NCI-H1105 (cell line): Measurements from ENCODE around the gene HOXA11.

Experiments
- DNase-seq: peaks from one replicate; lab custom pipeline; 2025; lab: John Stamatoyannopoulos, UW

The HOXA11 gene

DNA sequence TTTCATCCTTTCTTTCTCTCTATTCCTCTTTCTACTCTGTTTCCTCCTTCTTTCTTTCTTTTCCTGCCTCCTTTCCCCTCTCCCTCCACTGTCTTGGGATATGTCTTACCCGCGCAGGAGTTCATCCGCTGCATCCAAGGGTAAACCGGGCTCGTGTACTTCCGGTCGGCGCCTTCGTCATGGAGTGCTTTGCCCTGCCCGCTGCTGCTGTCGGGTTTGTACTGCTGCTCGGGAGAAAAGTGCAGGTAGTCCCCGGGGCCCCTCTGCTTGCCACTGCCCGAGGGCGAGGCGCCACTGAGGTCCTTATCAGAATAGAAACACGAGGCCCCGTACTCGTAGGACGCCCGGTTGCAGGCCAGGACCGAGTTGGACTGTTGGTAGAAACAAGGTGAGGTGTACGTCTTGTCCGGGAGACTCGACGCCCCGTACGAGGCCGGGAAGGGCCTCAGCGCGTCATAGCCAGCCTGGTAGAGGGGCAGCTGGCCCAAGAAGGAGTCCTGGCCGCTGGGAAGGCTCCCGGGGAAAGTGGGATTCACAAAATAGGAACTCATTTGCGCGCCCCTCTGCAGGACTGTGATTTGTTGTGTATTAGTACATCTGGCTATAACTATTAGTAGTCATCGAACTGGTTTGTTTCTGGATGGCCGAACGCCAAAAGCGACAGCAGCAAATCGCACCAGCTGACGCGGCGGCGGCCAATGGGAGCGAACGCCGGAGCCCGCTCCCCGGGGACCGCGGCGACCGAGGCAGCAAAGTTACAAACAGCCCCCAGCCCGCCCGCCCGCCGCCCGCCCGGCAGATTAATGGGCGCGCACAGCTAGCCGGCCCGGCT is 37.6 kb downstream of the HOXA11 start, which contains the start of gene HOXA6:
Gene HOXA6 (minus strand): TSS at position 576 of the 832 bp plus-strand sequence. CDS start 25 bp downstream, at position 551.
- peak; percentile 80 for DNase-seq

DNA sequence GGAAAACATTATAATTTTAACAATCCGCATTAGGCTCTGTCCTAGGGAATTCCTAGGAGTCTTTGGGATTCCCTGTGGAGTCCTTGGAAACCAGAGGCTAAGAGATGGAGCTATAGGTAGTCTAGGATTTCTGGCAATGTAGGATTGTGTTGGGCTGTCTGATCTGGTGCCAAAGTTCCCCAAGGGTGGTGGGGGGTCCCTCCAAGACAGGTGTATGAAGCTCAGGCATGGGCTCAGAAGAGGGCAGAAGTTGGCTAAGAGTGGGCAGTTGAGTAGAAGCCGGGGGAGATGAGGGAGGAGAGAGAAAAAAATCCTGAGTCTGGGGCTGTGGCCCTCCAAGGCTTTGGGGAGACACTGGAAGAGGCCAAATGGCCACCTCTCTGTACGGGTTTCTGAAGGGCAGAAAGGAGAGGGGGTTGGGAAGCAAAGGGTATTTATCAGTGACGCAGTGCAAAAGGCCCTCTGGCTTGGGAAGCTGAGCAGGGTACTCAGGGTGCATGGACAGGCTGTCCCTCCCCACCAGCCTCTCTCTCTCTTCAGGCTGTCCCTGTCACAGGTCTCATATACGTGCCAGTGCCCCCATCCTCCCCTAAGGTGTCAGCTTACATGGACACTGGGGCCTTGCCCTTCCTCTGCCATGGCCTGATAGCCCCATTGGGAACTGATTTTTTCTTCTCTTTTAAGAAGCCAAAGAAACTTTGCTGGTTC is 38.4 kb downstream of the HOXA11 start:
- peak; percentile 20 for DNase-seq

DNA sequence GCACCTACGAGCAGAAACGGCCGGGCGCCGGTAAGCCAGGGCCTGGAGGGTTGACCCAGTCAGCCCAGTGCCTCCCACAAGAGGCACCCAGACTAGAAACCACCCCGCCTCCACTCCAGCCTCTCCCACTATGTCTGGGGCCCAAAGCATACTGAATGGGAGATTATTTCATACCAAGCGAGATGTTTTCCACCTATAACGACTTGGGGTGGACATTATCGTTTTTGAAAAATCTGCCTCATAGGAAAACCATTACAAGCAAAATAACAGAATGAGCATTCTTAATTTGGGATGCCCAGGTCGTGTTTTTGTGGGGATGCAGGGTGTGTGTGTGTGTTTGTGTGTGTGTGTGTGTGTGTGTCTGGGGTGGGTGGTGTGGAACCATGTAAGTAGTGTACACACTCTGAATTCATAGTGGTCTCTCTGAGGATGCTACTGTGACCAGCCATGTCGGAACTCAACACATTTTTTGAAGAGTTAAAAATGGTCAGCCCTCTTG is 39.1 kb downstream of the HOXA11 start:
- DNase-seq, result no peak

DNA sequence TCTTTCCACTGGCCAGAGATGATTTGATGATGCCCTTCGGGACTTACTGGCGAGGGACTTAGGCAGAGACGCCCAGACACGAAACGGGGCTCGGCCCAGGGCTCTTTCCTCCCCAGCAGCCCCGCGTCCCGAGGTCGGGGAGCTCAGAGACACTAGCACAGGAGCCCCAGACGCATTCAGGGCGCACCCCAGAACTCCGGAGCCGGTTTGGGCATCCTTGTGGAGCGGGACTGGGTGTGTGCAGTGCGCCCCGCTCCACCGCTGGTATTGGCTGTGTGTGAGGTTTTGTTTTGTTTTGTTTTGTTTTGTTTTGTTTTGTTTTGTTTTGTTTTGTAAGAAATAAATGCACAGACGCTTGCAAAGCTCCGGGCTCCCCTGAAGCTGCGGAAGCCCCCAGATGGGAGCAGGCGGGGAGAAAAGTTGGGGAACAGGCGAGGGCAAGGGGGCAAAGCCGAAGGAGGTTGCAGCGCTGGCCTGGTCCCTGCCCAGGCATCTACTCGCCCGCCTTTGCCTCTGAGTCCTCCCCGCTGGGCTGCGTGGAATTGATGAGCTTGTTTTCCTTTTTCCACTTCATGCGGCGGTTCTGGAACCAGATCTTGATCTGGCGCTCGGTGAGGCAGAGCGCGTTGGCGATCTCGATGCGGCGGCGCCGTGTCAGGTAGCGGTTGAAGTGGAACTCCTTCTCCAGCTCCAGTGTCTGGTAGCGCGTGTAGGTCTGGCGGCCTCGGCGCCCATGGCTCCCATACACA is 39.7 kb downstream of the HOXA11 start:
- DNase-seq, result no peak

DNA sequence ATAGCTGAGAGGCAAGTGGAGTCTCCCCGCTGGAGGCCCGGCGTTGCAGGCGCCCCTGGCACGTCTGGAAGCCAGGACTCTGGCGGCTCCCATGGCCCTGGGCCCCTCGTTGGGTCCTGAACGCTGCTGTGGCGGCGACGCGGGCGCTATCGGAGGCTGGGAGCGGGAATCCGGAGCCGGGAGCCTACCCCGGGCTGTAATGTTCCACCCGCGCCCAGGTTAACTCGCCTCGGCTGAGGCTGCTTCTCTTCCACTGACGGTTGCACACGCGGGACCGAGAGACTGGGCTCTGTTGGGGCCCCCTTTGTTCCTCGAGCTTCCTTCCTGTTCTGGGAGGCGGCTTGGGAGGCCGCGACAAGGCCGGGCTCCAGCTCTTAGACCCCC is 40.3 kb downstream of the HOXA11 start:
- no peak for DNase-seq

DNA sequence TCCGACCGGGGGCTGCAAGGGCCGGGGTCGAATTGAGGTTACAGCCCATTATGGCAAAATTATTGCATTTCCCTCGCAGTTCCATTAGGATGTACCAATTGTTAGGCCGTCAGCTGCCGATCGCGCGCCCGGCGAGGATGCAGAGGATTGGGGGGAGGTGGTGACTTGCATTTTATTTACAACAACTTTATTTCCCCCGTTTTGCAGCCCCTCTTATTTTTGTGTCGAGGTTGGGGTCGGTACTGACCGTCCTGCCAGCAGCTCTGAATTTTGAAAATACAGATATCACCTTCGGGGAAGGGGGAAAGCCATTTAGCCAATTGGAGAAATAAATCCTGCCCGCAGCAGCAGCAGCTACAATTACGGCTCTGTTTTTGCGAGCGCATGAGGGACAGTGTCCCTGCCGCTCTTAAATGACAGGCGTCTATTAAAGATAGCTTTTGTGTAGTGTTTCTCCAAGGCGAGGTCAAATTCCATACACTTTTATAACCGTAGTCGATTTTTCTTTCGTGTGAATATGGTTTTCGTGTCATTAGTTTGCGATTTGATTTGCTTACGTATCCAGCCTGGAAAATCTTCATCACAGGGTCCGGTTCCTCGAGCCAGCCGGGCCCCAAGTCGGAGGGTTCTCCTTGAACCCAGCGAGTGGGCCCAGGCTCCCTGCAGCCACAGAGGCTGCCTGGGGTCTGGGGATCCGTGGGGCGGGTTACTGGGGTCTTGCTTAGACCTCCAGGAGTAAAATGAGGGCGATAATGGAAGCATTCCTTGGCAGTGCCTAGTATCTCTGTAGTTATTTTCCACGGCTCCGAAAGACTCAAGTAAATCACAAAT is 40.9 kb downstream of the HOXA11 start:
- no peak for DNase-seq

DNA sequence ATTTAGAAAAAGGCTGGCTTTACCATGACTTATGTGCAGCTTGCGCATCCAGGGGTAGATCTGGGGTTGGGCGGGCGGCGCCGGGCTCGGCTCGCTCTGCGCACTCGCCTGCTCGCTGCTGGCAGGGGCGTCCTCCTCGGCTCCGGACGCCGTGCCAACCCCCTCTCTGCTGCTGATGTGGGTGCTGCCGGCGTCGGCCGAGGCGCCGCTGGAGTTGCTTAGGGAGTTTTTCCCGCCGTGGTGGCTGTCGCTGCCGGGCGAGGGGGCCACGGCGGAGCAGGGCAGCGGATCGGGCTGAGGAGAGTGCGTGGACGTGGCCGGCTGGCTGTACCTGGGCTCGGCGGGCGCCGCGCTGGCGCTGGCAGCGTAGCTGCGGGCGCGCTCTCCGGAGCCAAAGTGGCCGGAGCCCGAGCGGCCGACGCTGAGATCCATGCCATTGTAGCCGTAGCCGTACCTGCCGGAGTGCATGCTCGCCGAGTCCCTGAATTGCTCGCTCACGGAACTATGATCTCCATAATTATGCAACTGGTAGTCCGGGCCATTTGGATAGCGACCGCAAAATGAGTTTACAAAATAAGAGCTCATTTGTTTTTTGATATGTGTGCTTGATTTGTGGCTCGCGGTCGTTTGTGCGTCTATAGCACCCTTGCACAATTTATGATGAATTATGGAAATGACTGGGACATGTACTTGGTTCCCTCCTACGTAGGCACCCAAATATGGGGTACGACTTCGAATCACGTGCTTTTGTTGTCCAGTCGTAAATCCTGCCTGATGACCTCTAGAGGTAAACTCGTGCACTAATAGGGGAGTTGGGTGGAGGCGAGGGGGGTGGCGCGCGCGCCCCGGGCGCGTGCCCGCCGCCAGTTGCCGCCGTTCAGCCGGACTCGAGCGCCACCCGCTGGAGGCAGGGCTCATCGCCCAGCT is 41.7 kb downstream of the HOXA11 start, which contains the start of gene HOXA5:
Gene HOXA5 (minus strand): TSS at position 659 of the 927 bp plus-strand sequence. CDS start 74 bp downstream, at position 585.
- DNase-seq, result peak; percentile 68

DNA sequence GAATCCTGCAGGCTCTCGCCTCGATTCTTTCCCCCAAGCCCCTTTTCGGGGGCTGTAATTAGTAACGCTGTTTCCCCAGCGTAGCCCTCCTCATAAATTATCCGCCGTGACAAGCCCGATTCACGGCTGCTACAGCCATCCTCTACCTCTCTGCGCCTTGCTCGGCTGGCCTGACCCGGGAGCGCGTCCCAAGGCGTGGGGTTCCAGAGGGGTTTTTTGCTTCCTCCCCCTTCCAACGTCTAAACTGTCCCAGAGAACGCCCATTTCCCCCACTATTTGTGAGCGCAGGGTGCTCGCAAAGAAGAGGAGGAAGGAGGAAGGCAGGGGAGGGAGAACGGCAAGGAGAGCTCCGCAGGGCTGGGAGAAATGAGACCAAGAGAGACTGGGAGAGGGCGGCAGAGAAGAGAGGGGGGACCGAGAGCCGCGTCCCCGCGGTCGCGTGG is 42.4 kb downstream of the HOXA11 start:
- no peak for DNase-seq

DNA sequence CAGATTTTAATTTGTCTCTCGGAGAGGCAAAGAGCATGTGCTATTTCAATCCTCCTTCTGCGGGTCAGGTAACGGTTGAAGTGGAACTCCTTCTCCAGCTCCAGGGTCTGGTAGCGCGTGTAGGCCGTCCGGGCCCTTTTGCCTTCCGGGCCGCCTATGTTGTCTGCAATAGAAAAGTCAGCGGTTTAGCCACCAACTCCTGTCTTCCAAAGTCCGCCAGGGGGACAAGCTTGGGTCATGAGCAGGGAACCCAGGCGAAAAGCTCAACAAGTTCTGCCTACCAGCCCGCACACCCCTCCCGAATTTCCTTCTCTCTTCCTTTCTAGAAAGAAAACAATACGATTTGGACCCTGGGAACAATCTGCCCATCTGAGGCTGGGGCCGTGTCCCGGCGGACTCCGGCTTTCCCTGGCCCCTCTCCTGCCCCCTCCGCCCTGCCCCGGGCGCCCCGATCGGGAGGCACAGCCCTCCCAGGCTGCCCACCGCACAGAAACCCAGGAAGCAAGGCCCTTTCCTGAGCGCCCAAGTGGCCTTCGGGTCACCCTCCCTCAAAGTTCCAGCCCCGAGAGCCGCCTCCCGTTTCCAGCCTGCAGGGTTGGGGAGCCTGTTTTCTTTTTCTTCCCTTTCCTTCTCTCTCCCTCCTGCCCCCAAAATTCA is 43.0 kb downstream of the HOXA11 start:
- no peak for DNase-seq

DNA sequence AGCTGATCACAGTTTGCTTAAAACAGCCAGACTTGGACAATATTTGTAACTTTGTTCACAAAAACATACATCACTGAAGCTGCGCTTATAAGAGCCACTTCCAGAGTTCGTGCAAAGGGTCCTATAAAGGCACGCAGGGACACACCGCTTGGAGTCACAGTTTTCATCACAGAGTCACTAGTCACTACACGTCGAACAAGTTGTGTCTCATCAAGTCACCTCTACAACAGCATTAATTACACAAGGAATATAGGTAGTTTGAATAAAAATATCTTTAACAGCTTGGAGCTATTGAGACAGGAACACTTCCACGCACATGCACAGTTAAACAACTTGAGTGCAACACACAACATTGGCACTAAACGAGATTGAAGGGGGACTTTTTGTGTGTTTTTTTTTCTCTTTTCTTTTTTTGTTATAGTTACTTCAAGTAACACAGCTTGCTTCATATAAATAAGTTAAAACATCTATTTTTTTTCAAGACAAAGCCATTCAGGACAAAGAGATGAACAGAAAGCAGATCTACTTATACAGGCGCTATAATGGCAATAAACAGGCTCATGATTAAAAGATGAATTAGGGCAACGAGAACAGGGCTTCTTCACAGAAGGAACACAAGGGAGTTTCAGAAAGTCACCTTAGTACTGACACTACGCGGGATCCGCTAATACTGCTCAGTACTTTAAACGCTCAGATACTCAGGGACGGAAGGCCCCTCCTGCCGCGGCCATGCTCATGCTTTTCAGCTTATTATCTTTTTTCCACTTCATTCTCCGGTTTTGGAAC is 43.7 kb downstream of the HOXA11 start:
- DNase-seq, result no peak

DNA sequence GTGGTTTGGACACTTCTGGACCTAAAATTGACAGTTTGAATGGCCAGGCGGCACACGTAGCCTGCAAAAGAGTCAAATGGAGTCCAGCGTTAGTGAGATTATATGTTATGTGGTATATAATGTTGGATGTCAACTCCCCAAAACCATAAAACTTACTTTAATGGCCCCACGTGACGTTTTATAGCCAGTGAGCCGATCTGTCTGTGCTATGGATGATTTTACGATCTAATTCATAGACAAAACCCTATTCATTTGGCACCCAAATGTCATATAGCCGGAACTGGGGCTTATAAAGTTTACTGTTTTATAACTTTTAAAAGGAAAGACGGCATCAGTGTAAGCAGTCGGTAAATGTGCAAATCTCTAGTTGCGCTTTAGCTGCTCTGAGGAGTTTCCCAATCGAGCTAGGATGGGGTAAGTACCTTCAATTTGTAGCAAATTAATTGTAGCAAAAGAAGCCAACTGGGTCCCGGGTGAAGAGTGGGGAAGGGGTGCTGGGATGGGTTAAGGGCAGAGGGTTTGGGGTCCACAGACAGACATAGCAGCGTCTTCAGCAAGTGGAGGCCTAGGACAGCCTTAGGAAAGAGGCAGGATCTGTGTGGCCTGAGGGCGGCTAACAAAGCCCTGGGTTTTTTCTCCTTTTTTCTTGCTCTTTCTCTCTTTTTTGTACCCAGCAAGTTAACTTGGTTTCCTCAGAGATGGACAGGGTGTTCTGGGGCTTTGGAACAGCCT is 44.7 kb downstream of the HOXA11 start:
- DNase-seq, result no peak

DNA sequence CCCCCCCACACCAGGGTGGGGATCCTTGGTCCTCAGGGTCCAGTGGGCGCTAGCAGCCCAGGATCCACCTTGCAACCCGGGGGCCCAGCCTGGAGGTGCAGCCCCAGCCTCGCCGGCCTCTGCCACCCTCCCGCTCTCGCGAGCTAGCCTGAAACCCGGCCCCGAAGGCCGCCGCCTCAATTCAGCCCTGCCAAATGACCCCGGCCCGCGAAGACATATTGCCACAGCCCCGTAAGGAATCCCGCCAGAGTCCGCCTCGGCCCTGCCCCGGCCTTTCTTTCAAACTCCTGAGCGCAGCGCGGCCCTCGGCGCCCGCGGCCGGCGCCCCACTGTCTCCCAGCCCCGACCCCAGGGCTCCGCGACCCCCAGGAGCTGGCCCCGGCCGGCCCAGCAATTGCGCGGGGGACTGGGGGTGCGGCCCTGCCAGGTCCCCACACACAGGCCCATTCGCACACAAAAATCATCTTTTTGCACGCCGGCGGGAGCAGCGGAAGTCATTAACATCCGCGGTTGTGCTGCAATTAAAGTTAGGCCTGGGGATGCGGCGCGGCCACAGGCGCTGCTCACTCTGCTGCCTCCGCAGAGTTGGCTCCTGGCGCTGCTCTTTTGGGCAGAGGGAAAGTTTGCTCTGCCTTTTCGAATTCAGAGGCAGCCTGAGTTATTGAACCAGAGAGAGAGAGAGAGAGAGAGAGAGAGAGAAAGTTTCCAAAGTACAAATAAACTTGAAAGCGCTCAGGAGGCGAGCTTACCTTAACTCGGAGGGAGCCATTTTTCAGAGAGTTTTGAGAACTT is 45.5 kb downstream of the HOXA11 start:
- no peak for DNase-seq

DNA sequence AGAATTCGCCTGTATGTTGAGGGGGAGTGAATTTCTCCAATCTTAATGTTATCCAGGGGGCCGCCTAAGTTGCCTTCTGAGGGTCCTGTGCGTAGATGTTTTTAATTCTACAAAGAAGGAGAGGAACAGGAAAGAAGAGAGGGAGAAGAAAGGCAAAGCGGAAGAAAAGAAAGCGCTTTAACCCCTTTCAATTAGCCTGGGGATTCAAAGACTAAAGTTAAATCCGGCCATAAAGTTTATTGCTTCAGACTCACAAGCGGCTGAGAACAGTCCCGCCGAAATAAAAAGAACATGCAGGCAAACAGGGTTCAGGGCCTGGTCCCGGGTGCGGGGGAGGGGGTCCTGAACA is 46.1 kb downstream of the HOXA11 start:
- DNase-seq, result no peak

DNA sequence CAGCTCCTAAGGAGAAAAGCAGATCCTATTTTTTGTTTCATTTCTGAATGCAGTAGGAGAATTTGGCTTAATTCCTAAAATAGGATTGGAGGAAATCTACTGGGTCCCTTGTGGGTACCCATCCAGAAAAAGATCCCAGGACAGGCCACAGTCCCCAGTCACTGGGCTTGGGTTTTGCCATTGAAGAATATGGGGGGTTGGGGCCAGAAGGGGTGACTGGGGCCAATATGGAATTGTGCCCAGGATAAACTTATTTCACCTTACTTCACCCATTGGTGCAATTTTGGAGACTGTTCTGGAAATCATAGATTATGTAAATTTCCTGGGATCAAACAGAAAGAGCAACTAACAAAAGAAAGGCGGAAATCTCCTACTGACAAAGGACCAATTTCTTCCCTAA is 46.6 kb downstream of the HOXA11 start:
- DNase-seq, result no peak

DNA sequence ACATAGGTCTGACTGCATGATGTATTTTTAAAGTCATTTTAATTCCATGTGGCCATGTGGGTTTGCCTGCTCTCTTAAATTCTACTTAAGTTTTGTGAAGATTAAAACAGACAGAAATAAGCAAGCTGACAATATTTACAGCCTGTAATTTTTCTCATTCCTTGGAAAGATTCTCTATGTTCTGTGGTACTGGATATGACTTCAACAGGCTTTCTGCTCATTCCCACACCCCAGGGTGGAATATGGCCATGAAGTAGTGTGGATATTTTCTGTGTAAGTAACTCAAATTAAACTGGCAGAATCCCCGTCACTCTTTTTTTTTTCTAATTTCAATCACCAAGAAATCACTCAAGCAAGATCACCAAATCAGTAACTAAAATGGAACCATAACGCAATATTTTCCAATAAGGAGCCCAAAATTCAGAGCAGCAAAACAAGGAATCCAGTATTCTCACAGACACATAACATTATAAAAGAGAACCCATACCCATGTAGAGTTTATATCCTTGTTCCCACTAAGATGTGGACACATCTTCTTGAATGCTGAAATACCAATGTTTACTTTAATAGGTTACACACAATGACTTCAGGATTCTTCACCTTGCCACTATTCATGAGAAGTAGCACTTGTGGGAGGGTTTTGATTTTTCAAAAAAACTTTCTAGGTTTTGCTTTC is 47.3 kb downstream of the HOXA11 start:
- no peak for DNase-seq

DNA sequence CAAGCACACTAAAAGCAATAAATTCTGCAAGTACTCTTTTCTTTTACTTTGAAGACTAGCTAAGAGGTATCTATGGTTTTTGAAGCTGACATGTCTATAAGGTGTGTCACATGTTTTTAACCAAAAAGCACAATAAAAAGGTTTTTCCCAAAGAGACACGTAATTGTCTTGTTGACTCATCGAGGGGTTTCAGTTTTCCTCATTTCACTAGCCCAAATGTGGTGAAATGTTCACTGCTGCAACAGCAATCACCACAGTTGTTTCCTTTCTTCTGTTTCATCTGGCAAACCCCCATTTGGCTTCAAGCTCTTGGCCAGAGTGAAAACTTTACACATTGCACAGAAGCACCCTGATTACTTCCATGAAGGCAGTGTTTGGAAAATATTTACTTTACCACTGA is 50.6 kb downstream of the HOXA11 start:
- DNase-seq, result no peak
